Left lung (tissue), 10 donors: Measurements from ENCODE around the gene NID2. TPM values are rescaled to one million over a fixed set of nuclear protein-coding genes. Genes with fewer than 3 reads are reported as not detected.

Experiments
- ATAC-seq: fragments of 200-7000 bp; cut with Tn5 transposase; one replicate; pipeline ENCODE4 v1.9.1; 2020; ENCODE audit warnings: moderate library complexity
- DNase-seq, 4 donors: peaks; one replicate each; pipeline ENCODE4 v3.0.0-alpha.2; 2013 to 2020
- H3K27ac ChIP-seq, 2 donors: fragments of 200-600 bp; sonication (generic) in 1 of 2; one replicate each; pipeline versions ENCODE4 v1.5.0 to v1.8.0; 2020 to 2021
- H3K27me3 ChIP-seq, 2 donors: fragments of 200-600 bp; sonication (generic) in 1 of 2; one replicate each; pipeline versions ENCODE4 v1.5.0 to v1.8.0; 2020 to 2021
- H3K36me3 ChIP-seq, 2 donors: fragments of 200-600 bp; sonication (generic) in 1 of 2; one replicate each; pipeline versions ENCODE4 v1.5.0 to v1.8.0; 2020 to 2021
- H3K4me1 ChIP-seq, 2 donors: fragments of 200-600 bp; one replicate each; pipeline ENCODE4 v1.8.0; 2021
- H3K4me3 ChIP-seq, 2 donors: fragments of 200-600 bp; sonication (generic) in 1 of 2; one replicate each; pipeline versions ENCODE4 v1.5.0 to v1.8.0; 2020 to 2021; ENCODE audit warnings: mild to moderate bottlenecking in 1 of 2
- H3K9me3 ChIP-seq, 2 donors: fragments of 200-600 bp; sonication (generic) in 1 of 2; one replicate each; pipeline versions ENCODE4 v1.5.0 to v1.8.0; 2020 to 2021
- CTCF ChIP-seq, 2 donors: fragments of 200-600 bp; sonication (generic) in 1 of 2; IDR thresholded peaks; one replicate each; pipeline versions ENCODE4 v1.5.0 to v1.8.0; 2021; ENCODE audit warnings: antibody characterized with exemption in 2 of 2
- intact Hi-C, 2 donors: fragments of 100-400 bp; cut with DNase I; formaldehyde crosslinking; loops; one replicate each; pipeline versions ENCODE4 v1.11.2 to v1.14.2; 2022
- polyA plus RNA-seq, 6 donors: library from polyadenylated mRNA; unstranded; fragments of 120-200 nt; gene quantifications; one replicate each; pipeline ENCODE4 v1.2.1, GENCODE V29; 2013; ENCODE audit not compliant: insufficient read length in 6 of 6
- total RNA-seq, 2 donors: library from RNA; stranded (reverse); fragmentation: NEBNext Ultra II Directional; extraction: Animal tissue kit (Norgen Biotek cat#: 25700); gene quantifications; one replicate each; pipeline ENCODE4 v1.2.1, GENCODE V29; 2021
- donor health status: DM: no; HTN: yes; CAD: no.
- donor health status: DM: no; HTN: no; CAD: no.

Gene NID2
- total and polyA plus RNA-seq, 8 donors: 25.0 to 593 (median 235) TPM

- Histone ChIP-seq H3K27ac (no peak overlapping the region), H3K4me3 (no peak overlapping the region), H3K4me1 (peaks cover 6 to 44% of the 10 kb centered on the region in 2 donors), H3K9me3 (no peaks in the 10 kb centered on the region), H3K27me3 (no peaks in the 10 kb centered on the region), H3K36me3 (peaks cover 0 to 45% of the 10 kb centered on the region in 2 donors)
- ATAC-seq (no peak), DNase-seq (no peak)
- intact Hi-C loops: no loop called here
- TF ChIP-seq CTCF (IDR thresholded peaks at IDR 0.05): no peak
Observed at GRCh38 chr14:51993285-51993920, 75.5 kb downstream of the NID2 start.

- Histone ChIP-seq H3K27me3 (no peaks in the 10 kb centered on the region), H3K9me3 (no peaks in the 10 kb centered on the region), H3K27ac (no peak overlapping the region), H3K36me3 (peaks cover 0 to 41% of the 10 kb centered on the region in 2 donors), H3K4me3 (peak overlapping the region in 1 of 2 donors; percentile 76), H3K4me1 (peaks cover 6 to 40% of the 10 kb centered on the region in 2 donors)
- no peak for TF ChIP-seq CTCF (IDR thresholded peaks at IDR 0.05)
- DNase-seq: no peak
- ATAC-seq: no peak
- intact Hi-C loops: no loop called here
Observed at GRCh38 chr14:51990488-51990887, 78.4 kb downstream of the NID2 start.

DNA sequence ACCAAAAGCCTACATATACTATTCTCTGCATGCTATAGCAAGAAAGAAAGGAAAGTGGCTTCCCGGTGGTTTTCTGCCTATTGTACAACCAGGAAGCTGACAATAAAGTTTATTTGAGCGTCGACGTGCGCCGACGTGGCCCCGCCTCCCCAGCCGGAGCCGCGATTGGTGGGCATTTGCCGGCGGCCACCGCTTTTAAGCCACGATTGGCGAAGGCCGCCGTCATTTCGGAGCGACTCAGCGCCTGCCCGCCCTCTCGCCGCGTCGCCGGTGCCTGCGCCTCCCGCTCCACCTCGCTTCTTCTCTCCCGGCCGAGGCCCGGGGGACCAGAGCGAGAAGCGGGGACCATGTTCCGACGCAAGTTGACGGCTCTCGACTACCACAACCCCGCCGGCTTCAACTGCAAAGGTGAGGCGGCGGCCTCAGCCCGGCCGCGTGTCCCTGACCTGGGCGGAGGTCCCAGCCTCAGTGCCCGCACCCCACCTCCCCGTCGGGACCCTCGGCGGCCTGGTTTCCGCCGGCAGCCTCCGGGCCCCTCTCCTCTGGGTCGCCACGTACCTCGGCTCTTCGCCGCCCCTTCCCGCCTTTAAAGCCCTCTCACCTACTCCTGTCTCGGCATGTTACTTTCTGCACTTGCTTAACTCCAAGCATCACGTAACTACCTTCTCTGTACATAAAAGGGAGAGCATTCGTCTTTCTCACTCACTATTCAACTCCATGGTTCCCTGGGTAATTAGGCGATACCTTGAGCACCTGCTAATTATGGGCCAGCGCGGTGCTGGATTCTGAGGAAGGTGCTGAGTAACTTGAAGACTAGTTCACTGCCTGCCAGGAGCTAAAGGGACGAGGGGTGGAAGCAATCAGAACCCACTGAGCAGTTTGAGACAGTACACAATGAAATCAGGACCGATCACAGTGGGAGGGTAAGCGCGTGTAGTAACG is 79.3 kb downstream of the NID2 start, which contains the start of gene RTRAF:
TSS of gene RTRAF (plus strand) at position 254 of the 942 bp plus-strand sequence. CDS start at position 348, 94 bp downstream.
- TF ChIP-seq CTCF (IDR thresholded peaks at IDR 0.05): no peak
- Histone ChIP-seq H3K36me3 (peaks cover 0 to 32% of the 10 kb centered on the region in 2 donors), H3K4me3 (peak within 1 kb of the TSS; percentile 76 to 80), H3K4me1 (peaks cover 6 to 40% of the 10 kb centered on the region in 2 donors), H3K27me3 (no peaks in the 10 kb centered on the region), H3K9me3 (no peaks in the 10 kb centered on the region), H3K27ac (peak within 1 kb of the TSS; percentile 75 to 89)
- ATAC-seq (peak; percentile 100), DNase-seq (peak; percentile 88 to 99 (median 96))
- intact Hi-C loops: loop anchor here in 1 of 2 donors (10.0 kb wide), 2 partner anchors 205 to 725 kb away; no protein-coding TSS in a partner anchor

DNA sequence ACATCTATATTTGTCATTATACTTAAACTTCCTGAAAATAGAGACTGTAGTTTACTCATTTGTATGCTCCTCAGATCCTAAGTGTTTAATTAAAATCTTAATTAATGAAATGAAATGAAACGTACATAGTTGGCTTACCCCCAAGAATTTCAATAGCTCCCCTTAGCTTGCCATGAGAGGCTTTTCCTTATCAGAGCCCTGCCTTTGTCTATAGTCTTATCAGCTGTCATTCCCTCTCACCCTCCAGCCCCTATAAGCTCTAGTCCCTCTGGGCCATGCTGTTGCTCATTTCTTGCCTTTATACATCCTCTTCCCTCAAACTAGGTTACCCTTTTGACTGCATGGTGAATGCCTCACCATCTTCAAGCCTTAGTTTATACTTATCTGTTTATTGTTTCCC is 80.6 kb downstream of the NID2 start:
- peaks cover 0 to 5% of the 10 kb centered on the region in 2 donors for H3K9me3 ChIP-seq
- intact Hi-C loops: loop anchor here in 1 of 2 donors (10.0 kb wide), 2 partner anchors 203 to 723 kb away; no protein-coding TSS in a partner anchor
- H3K27me3 ChIP-seq: no peaks in the 10 kb centered on the region
- H3K27ac ChIP-seq: no peak overlapping the region
- H3K36me3 ChIP-seq: peaks cover 0 to 19% of the 10 kb centered on the region in 2 donors
- TF ChIP-seq CTCF (IDR thresholded peaks at IDR 0.05): no peak
- H3K4me3 ChIP-seq: no peak overlapping the region
- no peak for DNase-seq
- no peak for ATAC-seq
- peaks cover 6 to 35% of the 10 kb centered on the region in 2 donors for H3K4me1 ChIP-seq
